Colonic mucosa (tissue), 4 donors: ENCODE data around the gene CCDC47. TPM values are rescaled to one million over a fixed set of nuclear protein-coding genes. Genes with fewer than 3 reads are reported as not detected.
"Not testable (repeated sequence)": the region's sequence is repeated elsewhere in the genome, so short reads cannot be mapped to it uniquely, and the experiment has no call there.

Source experiments
- DNase-seq: peaks from one replicate; pipeline ENCODE4 v3.0.0-alpha.2; 2020
- H3K27ac ChIP-seq: fragments of 200-600 bp; one replicate; pipeline ENCODE4 v1.8.0; 2021
- H3K27me3 ChIP-seq: fragments of 200-600 bp; one replicate; pipeline ENCODE4 v1.8.0; 2021
- H3K36me3 ChIP-seq: fragments of 200-600 bp; one replicate; pipeline ENCODE4 v1.8.0; 2021
- H3K4me1 ChIP-seq: fragments of 200-600 bp; one replicate; pipeline ENCODE4 v1.8.0; 2021; ENCODE audit warnings: mild to moderate bottlenecking
- H3K4me3 ChIP-seq: fragments of 200-600 bp; one replicate; pipeline ENCODE4 v1.8.0; 2021
- H3K9ac ChIP-seq, 2 donors: one replicate each; pipeline ENCODE4 v1.7.0; 2013; ENCODE audit warnings: control low read depth in 2 of 2, low read depth in 2 of 2, low read length in 2 of 2
- H3K9me3 ChIP-seq: fragments of 200-600 bp; one replicate; pipeline ENCODE4 v1.8.0; 2021
- CTCF ChIP-seq: fragments of 200-600 bp; IDR thresholded peaks from one replicate; pipeline ENCODE4 v1.8.0; 2022; ENCODE audit warnings: antibody characterized with exemption, mild to moderate bottlenecking
- intact Hi-C: fragments of 100-400 bp; cut with DNase I; formaldehyde crosslinking; loops from one replicate; pipeline ENCODE4 v1.14.1; 2022
- total RNA-seq, 2 donors: library from RNA; stranded (reverse); fragmentation: NEBNext Ultra II Directional in 1 of 2; extraction: Animal tissue kit (Norgen Biotek cat#: 25700) in 1 of 2; gene quantifications; one replicate each; pipeline ENCODE4 v1.2.1, GENCODE V29; 2021
- donor health status: healthy.
- donor health status: DM: no; HTN: no; CAD: no.
- donor health status: DM: no; HTN: no; CAD: no.

CCDC47 gene
- total RNA-seq, 2 donors from 2014 or later, result 128 to 145 TPM

DNA sequence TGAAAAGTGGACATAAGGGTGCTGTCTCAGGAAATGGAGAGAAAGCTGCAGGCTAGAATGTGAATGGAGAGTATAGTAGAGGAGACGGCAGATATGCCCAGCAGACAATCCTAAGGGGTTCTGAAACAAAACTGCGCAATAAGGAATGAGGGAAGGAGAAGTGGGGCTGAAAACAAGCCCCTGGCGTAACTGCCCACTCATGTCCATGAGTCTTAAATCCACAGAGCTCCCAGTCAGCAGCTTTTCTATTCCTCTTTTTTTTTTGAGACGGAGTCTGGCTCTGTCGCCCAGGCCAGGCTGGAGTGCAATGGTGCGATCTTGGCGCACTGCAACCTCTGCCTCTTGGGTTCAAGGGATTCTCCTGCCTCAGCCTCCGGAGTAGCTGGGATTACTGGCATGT, 37.7 kb downstream of the CCDC47 start:
- no peak for TF ChIP-seq CTCF
- H3K9me3 ChIP-seq, result no peaks in the 10 kb centered on the region
- DNase-seq, result no peak

GRCh38 chr17:63722403-63722802, 51.0 kb downstream of the CCDC47 start:
- H3K36me3 ChIP-seq, result no peaks in the 10 kb centered on the region
- H3K4me3 ChIP-seq, result no peak overlapping the region
- DNase-seq, result no peak
- no peak for TF ChIP-seq CTCF
- H3K9me3 ChIP-seq, result no peaks in the 10 kb centered on the region
- no peaks in the 10 kb centered on the region for H3K4me1 ChIP-seq
- intact Hi-C loops, result no loop called here
- no peak overlapping the region for H3K9ac ChIP-seq
- no peak overlapping the region for H3K27ac ChIP-seq
- no peaks in the 10 kb centered on the region for H3K27me3 ChIP-seq

More for the DNA sequence above, 37.7 kb downstream of the CCDC47 start:
- no peak overlapping the region for H3K27ac ChIP-seq
- intact Hi-C loops, result no loop called here
- no peaks in the 10 kb centered on the region for H3K4me1 ChIP-seq
- H3K9ac ChIP-seq, result no peak overlapping the region
- no peaks in the 10 kb centered on the region for H3K27me3 ChIP-seq
- no peaks in the 10 kb centered on the region for H3K36me3 ChIP-seq
- no peak overlapping the region for H3K4me3 ChIP-seq

DNA sequence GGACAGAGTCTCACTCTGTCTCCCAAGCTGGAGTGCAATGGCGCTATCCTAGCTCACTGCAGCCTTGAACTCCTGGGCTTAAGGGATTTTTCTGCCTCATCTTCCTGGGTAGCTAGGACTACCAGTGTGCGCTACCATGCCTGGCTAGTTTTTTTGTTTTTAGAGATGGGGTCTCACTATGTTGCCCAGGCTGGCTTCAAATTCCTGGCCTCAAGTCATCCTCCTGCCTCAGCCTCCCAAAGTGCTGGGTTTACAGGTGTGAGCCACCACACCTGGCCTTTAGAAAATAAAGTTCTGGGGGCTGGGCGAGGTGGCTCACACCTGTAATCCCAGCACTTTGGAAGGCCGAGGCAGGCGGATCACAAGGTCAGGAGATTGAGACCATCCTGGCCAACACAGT, 53.2 kb downstream of the CCDC47 start:
- intact Hi-C loops, DNase-seq: not testable (repeated sequence)

DNA sequence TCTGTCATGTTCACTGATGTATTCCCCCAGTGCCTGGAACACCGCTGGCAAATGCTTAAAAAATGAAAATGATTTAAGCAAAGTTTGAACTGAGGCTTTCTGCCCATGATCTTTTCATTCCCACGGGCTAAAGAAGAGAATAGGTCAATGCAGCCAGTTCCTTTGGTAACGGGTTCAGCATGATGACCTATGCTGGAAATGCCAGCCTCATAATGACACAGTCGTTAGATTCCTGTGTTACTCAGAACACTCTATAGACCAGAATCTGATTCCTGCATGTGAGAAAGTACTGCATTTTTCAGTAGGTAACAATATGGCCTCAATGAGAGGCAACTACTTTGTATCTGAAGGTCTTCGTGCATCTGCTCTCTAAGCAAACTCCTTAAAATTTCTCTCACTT, 54.4 kb downstream of the CCDC47 start:
- intact Hi-C loops, result no loop called here
- H3K9ac ChIP-seq, result no peak overlapping the region
- TF ChIP-seq CTCF, result no peak

More for the DNA sequence above, 53.2 kb downstream of the CCDC47 start:
- H3K27ac ChIP-seq, H3K36me3 ChIP-seq, H3K9me3 ChIP-seq, H3K4me1 ChIP-seq, H3K27me3 ChIP-seq, H3K4me3 ChIP-seq, H3K9ac ChIP-seq: not testable (repeated sequence)

DNA sequence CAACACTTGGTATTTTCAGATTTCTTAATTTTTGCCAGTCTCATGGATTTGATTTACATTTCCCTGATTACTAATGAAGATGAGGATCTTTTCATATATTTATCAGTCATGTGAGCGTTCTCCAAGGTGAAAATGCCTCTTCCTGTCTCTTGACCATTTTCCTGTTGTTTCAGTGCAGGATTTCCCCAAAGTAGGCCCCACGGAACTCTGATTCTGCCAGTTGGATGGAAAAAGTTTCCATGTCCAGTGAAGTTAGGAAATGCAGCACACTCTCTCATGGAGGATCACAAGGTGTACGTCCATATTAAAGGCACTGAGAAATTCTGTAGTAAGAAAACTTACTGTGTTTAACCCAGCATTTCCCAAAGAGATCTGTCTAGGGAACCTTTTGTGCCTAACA, 57.0 kb downstream of the CCDC47 start:
- TF ChIP-seq CTCF, result no peak
- Histone ChIP-seq H3K9me3 (no peaks in the 10 kb centered on the region), H3K4me1 (no peaks in the 10 kb centered on the region), H3K36me3 (no peaks in the 10 kb centered on the region), H3K27ac (no peak overlapping the region), H3K4me3 (no peak overlapping the region), H3K27me3 (no peaks in the 10 kb centered on the region), H3K9ac (no peak overlapping the region)
- DNase-seq, result no peak
- intact Hi-C loops, result no loop called here

More for the DNA sequence above, 54.4 kb downstream of the CCDC47 start:
- H3K4me3 ChIP-seq, result no peak overlapping the region
- no peaks in the 10 kb centered on the region for H3K36me3 ChIP-seq
- H3K27me3 ChIP-seq, result no peaks in the 10 kb centered on the region
- no peaks in the 10 kb centered on the region for H3K9me3 ChIP-seq
- no peak overlapping the region for H3K27ac ChIP-seq
- DNase-seq, result no peak
- H3K4me1 ChIP-seq, result no peaks in the 10 kb centered on the region

GRCh38 chr17:63714550-63715277, 58.7 kb downstream of the CCDC47 start:
- TF ChIP-seq CTCF, result no peak
- H3K9me3 ChIP-seq, result no peaks in the 10 kb centered on the region
- H3K36me3 ChIP-seq, result no peaks in the 10 kb centered on the region
- no peaks in the 10 kb centered on the region for H3K4me1 ChIP-seq
- H3K9ac ChIP-seq, result no peak overlapping the region
- no peaks in the 10 kb centered on the region for H3K27me3 ChIP-seq
- no peak overlapping the region for H3K4me3 ChIP-seq
- no peak overlapping the region for H3K27ac ChIP-seq
- intact Hi-C loops, result no loop called here
- no peak for DNase-seq
